ENCODE data around the gene RBM18.

DNA sequence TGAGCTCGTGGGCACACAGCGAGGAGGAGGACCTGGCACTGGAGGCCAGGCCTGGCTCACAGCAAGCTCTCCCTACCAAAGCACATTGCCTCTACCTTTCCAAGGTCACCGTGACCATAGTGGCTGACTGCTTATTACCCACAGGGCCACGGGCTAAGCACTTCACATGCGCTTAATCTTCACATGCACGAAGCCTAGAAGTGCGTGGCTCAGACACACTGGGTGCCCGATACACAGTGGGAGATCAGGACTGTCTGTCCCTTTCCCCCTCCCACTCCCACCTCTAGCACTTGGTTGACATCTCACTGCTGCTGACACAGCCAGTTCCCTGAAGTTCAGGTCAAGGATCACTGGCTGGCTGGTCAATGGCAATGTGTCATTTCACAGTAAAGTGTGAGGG, 59.5 kb downstream of the RBM18 start:
- TF ChIP-seq, protein P1, sequence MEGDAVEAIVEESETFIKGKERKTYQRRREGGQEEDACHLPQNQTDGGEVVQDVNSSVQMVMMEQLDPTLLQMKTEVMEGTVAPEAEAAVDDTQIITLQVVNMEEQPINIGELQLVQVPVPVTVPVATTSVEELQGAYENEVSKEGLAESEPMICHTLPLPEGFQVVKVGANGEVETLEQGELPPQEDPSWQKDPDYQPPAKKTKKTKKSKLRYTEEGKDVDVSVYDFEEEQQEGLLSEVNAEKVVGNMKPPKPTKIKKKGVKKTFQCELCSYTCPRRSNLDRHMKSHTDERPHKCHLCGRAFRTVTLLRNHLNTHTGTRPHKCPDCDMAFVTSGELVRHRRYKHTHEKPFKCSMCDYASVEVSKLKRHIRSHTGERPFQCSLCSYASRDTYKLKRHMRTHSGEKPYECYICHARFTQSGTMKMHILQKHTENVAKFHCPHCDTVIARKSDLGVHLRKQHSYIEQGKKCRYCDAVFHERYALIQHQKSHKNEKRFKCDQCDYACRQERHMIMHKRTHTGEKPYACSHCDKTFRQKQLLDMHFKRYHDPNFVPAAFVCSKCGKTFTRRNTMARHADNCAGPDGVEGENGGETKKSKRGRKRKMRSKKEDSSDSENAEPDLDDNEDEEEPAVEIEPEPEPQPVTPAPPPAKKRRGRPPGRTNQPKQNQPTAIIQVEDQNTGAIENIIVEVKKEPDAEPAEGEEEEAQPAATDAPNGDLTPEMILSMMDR (IDR thresholded peaks at IDR 0.05; ENCODE audit: low read depth, low read length) = no peak
- no peak for TF ChIP-seq EZH2phosphoT487 (IDR thresholded peaks at IDR 0.05; ENCODE audit: low read depth)

Data from OCI-LY3 (cell line).